GM23248 (cell line): ENCODE measurements around the gene ETHE1. TPM values are rescaled to one million over a fixed set of nuclear protein-coding genes. Genes with fewer than 3 reads are reported as not detected.

Experiments used
- DNase-seq: peaks from one replicate; pipeline ENCODE4 v3.0.0-alpha.2; 2015
- H2AFZ ChIP-seq: fragments of 200-600 bp; sonication (generic); 2 replicates; pipeline ENCODE4 v1.6.1; 2016; ENCODE audit warnings: antibody characterized with exemption
- H3F3A ChIP-seq: fragments of 200-600 bp; sonication (generic); 2 replicates; pipeline ENCODE4 v1.6.1; 2016; ENCODE audit warnings: mild to moderate bottlenecking, antibody characterized with exemption, mixed run types; ENCODE audit not compliant: insufficient read depth
- H3K27ac ChIP-seq: fragments of 200-600 bp; sonication (generic); 2 replicates; pipeline ENCODE4 v1.5.1; 2016; ENCODE audit warnings: mild to moderate bottlenecking
- H3K27me3 ChIP-seq: fragments of 200-600 bp; sonication (generic); replicated peaks from 2 replicates; pipeline ENCODE4 v1.6.1; 2016; ENCODE audit warnings: mild to moderate bottlenecking; ENCODE audit not compliant: insufficient read depth
- H3K36me3 ChIP-seq: fragments of 200-600 bp; sonication (generic); 2 replicates; pipeline ENCODE4 v1.6.1; 2016; ENCODE audit warnings: low read depth, mild to moderate bottlenecking
- H3K4me1 ChIP-seq: fragments of 200-600 bp; sonication (generic); 2 replicates; pipeline ENCODE4 v1.6.1; 2016; ENCODE audit warnings: mild to moderate bottlenecking; ENCODE audit not compliant: insufficient read depth
- H3K4me2 ChIP-seq: fragments of 200-600 bp; sonication (generic); one replicate; pipeline ENCODE4 v1.6.1; 2016; ENCODE audit warnings: mild to moderate bottlenecking; ENCODE audit not compliant: unreplicated experiment
- H3K4me3 ChIP-seq: fragments of 200-600 bp; sonication (generic); 2 replicates; pipeline ENCODE4 v1.5.1; 2016; ENCODE audit warnings: mild to moderate bottlenecking
- H3K79me2 ChIP-seq: fragments of 200-600 bp; sonication (generic); 2 replicates; pipeline ENCODE4 v1.6.1; 2016; ENCODE audit warnings: mild to moderate bottlenecking; ENCODE audit not compliant: insufficient read depth
- H3K9ac ChIP-seq: fragments of 200-600 bp; sonication (generic); 2 replicates; pipeline ENCODE4 v1.6.1; 2016; ENCODE audit warnings: mild to moderate bottlenecking
- H3K9me2 ChIP-seq: fragments of 200-600 bp; sonication (generic); 2 replicates; pipeline ENCODE4 v1.6.1; 2016; ENCODE audit warnings: mixed run types, mild to moderate bottlenecking, moderate library complexity; ENCODE audit not compliant: insufficient read depth
- H3K9me3 ChIP-seq: fragments of 200-600 bp; sonication (generic); one replicate; pipeline ENCODE4 v1.6.1; 2017; ENCODE audit warnings: low read depth
- H4K20me1 ChIP-seq: fragments of 200-600 bp; sonication (generic); 2 replicates; pipeline ENCODE4 v1.6.0; 2016; ENCODE audit not compliant: insufficient read depth
- EZH2 ChIP-seq: fragments of 200-600 bp; sonication (generic); IDR thresholded peaks from 2 replicates; pipeline ENCODE4 v1.6.1; 2018; ENCODE audit warnings: antibody characterized with exemption, mild to moderate bottlenecking; ENCODE audit not compliant: insufficient read depth, poor library complexity, severe bottlenecking
- EZH2phosphoT487 ChIP-seq: fragments of 200-600 bp; sonication (generic); IDR thresholded peaks from 2 replicates; pipeline ENCODE4 v1.6.1; 2018; ENCODE audit warnings: antibody characterized with exemption, moderate library complexity, mild to moderate bottlenecking, low read depth; ENCODE audit not compliant: insufficient read depth
- WGBS, 2 experiments: methylation state at CpG; one replicate each; pipeline ENCODE4 v1.1.6; 2015 to 2017; ENCODE audit warnings: low lambda C conversion rate in 2 of 2, low coverage in 1 of 2; ENCODE audit errors: missing lambda C conversion rate in 2 of 2; 5-methylcytosine and 5-hydroxymethylcytosine counted together
- in situ Hi-C: fragments of 300-500 bp; cut with MboI; formaldehyde crosslinking; loops from 2 replicates; pipeline ENCODE4 v1.15.0; 2020
- polyA plus RNA-seq: library from polyadenylated mRNA; unstranded; fragments of >200 nt; fragmentation: Nextera tagmentation; extraction: Ambion mirVana; gene quantifications from 2 replicates; pipeline ENCODE4 v1.2.1, GENCODE V29; 2016
- total RNA-seq: library from RNA; depleted of rRNA; stranded (reverse); fragments of >200 nt; shearing (Covaris generic); gene quantifications from 2 replicates; pipeline ENCODE4 v1.2.3, GENCODE V29; 2014

The ETHE1 gene
- total and polyA plus RNA-seq, 2 experiments from 2014 or later = 70.8 to 100.0 TPM

GRCh38 chr19:43563816-43564457 is 36.9 kb upstream of the ETHE1 start:
- in situ Hi-C loops = no loop called here
- 89 to 91% methylated on average over 10 of the region's 10 CpGs for WGBS, 2 experiments
- Histone ChIP-seq H3K79me2 (peaks cover 16% of the 10 kb centered on the region), H3K4me2 (no peak overlapping the region), H3K9me2 (no peaks in the 10 kb centered on the region), H3K27me3 (no peaks in the 10 kb centered on the region), H3F3A (peaks cover 25% of the 10 kb centered on the region), H3K9me3 (no peaks in the 10 kb centered on the region), H3K9ac (no peak overlapping the region), H3K27ac (no peak overlapping the region), H3K36me3 (no peaks in the 10 kb centered on the region), H2AFZ (no peak overlapping the region), H4K20me1 (no peaks in the 10 kb centered on the region), H3K4me1 (peaks cover 8% of the 10 kb centered on the region; the same call in 1 of the 2 replicates), H3K4me3 (no peak overlapping the region)
- TF ChIP-seq EZH2phosphoT487 = no peak
- TF ChIP-seq EZH2 = no peak
- DNase-seq = no peak

GRCh38 chr19:43562698-43563241 is 35.8 kb upstream of the ETHE1 start:
- in situ Hi-C loops = no loop called here
- TF ChIP-seq EZH2phosphoT487 (no peak), EZH2 (no peak)
- peak overlapping the region; percentile 10 for H3K4me2 ChIP-seq
- H3K9me3 ChIP-seq = no peaks in the 10 kb centered on the region
- H3K27ac ChIP-seq = peak overlapping the region; percentile 71
- DNase-seq = peak; percentile 88
- H3K36me3 ChIP-seq = no peaks in the 10 kb centered on the region
- peaks cover 8% of the 10 kb centered on the region; the same call in 1 of the 2 replicates for H3K4me1 ChIP-seq
- peak overlapping the region; percentile 22; the same call in 1 of the 2 replicates for H3K9ac ChIP-seq
- H3F3A ChIP-seq = peaks cover 29% of the 10 kb centered on the region
- H3K9me2 ChIP-seq = no peaks in the 10 kb centered on the region
- H2AFZ ChIP-seq = no peak overlapping the region
- no peak overlapping the region for H3K4me3 ChIP-seq
- WGBS, 2 experiments = 39 to 40% methylated on average over 14 of the region's 14 CpGs
- no peaks in the 10 kb centered on the region for H4K20me1 ChIP-seq
- H3K79me2 ChIP-seq = 0 out of 2 replicates have a peak, but pooled peaks cover 5% of the 10 kb centered on the region
- no peaks in the 10 kb centered on the region for H3K27me3 ChIP-seq

- Histone ChIP-seq H3K9me3 (no peaks in the 10 kb centered on the region), H3K4me2 (no peak overlapping the region), H3K4me3 (no peak overlapping the region), H2AFZ (no peak overlapping the region), H3K27me3 (no peaks in the 10 kb centered on the region), H3K27ac (peak overlapping the region; percentile 71), H3K79me2 (0 out of 2 replicates have a peak, but pooled peaks cover 5% of the 10 kb centered on the region), H3K9ac (no peak overlapping the region), H3K9me2 (no peaks in the 10 kb centered on the region), H3K4me1 (peaks cover 8% of the 10 kb centered on the region; the same call in 1 of the 2 replicates), H3K36me3 (no peaks in the 10 kb centered on the region), H3F3A (peaks cover 31% of the 10 kb centered on the region), H4K20me1 (no peaks in the 10 kb centered on the region)
- no peak for TF ChIP-seq EZH2phosphoT487
- TF ChIP-seq EZH2 = no peak
- in situ Hi-C loops = no loop called here
- 70 to 76% methylated on average over 6 of the region's 6 CpGs for WGBS, 2 experiments
- no peak for DNase-seq
Observed at GRCh38 chr19:43562226-43562697, 35.3 kb upstream of the ETHE1 start.

DNA sequence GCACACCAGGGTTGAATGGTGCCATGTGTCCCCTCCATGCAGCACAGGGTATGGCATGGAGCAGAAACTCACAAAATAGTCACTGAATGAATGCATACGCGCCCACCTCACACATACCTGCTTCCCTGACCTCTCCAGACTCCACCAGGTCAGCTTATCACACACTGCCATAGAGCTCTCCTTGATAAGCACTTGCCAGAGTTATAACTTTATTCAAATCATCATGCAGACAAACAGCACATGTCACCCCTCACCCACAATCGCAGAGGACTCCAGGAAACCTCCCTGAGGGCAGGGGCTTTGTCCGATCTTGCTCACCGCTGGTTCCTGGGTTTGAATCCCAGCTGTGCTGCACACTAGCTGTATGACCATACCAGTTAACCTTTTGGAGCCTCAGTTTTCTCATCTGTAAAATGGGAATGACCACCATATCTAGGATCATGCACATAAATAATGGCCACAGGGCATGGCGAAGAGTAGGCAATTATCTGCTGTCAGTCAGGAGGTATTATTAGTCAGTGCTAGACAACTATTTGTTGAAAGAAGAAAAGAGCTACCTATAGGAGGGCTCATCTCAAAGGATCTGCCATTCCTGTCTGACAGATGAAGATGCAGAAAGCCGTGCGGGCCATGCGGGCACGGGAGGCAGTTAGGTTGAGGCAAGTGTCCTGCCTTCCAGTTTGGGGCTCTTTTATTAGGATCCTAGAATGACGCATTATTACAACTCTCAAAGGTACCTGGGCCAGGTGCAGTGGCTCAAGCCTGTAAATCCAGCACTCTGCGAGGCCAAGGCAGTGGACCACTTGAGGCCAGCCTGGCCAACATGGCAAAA is 34.4 kb upstream of the ETHE1 start:
- TF ChIP-seq EZH2phosphoT487 = no peak
- TF ChIP-seq EZH2 = no peak
- no peak overlapping the region for H3K9ac ChIP-seq
- H3K79me2 ChIP-seq = 0 out of 2 replicates have a peak, but pooled peaks cover 5% of the 10 kb centered on the region
- no peak overlapping the region for H3K4me3 ChIP-seq
- H3K4me2 ChIP-seq = no peak overlapping the region
- 90% methylated on average over 12 of the region's 12 CpGs for WGBS, 2 experiments
- no peaks in the 10 kb centered on the region for H4K20me1 ChIP-seq
- in situ Hi-C loops = no loop called here
- H2AFZ ChIP-seq = no peak overlapping the region
- no peaks in the 10 kb centered on the region for H3K9me3 ChIP-seq
- H3K27me3 ChIP-seq = no peaks in the 10 kb centered on the region
- H3K36me3 ChIP-seq = no peaks in the 10 kb centered on the region
- no peak for DNase-seq
- no peaks in the 10 kb centered on the region for H3K9me2 ChIP-seq
- H3K4me1 ChIP-seq = peaks cover 8% of the 10 kb centered on the region; the same call in 1 of the 2 replicates
- H3K27ac ChIP-seq = no peak overlapping the region
- H3F3A ChIP-seq = peaks cover 31% of the 10 kb centered on the region
